Measurements from ENCODE around the gene CD2AP.

GRCh38 chr6:47574789-47575188 lies 97.2 kb downstream of the CD2AP start:
- no peak for TF ChIP-seq CTCF (IDR thresholded peaks at IDR 0.05)
- no peak for TF ChIP-seq EZH2 (IDR thresholded peaks at IDR 0.05; ENCODE audit: borderline replicate concordance, insufficient read depth, low read depth, low read length, poor library complexity, severe bottlenecking)

Measured in B cell (primary cell).